IMR-90 (cell line): ENCODE results near the gene CD28. TPM values are rescaled to one million over a fixed set of nuclear protein-coding genes. Genes with fewer than 3 reads are reported as not detected.

ENCODE experiments used
- ATAC-seq: fragments of 200-7000 bp; cut with Tn5 transposase; 2 replicates; pipeline ENCODE4 v1.9.1; 2020; ENCODE audit warnings: low read depth, mild to moderate bottlenecking, moderate library complexity
- BruUV-seq: library from RNA; stranded (reverse); fragments of 400-500 nt; replicated peaks from 2 replicates; lab custom pipeline; 2021; lab: Mats Ljungman, UMichigan
- CTCF ChIA-PET: fragments of 300-600 bp; formaldehyde crosslinking; extraction: SDS; loops from one replicate; lab custom pipeline; 2021; ENCODE audit warnings: antibody characterized with exemption; lab: Yijun Ruan, JAX
- POLR2A ChIA-PET: fragments of 300-600 bp; sonication (Branson Sonifier 250); formaldehyde crosslinking; loops from one replicate; lab custom pipeline; 2022; ENCODE audit warnings: antibody characterized with exemption; ENCODE audit not compliant: unreplicated experiment; lab: Charles Lee
- DNase-seq: peaks from one replicate; pipeline ENCODE4 v3.0.0; 2013
- H2AFZ ChIP-seq: replicated peaks from 2 replicates; pipeline ENCODE3; 2013; ENCODE audit warnings: low read length, mild to moderate bottlenecking; ENCODE audit not compliant: poor library complexity
- H2AK5ac ChIP-seq: 2 replicates; pipeline ENCODE4 v1.6.1; 2013; ENCODE audit warnings: low read depth, low read length, inconsistent platforms
- H2AK9ac ChIP-seq: replicated peaks from 2 replicates; pipeline ENCODE3; 2013; ENCODE audit warnings: mild to moderate bottlenecking, low read depth, low read length, moderate library complexity; ENCODE audit not compliant: poor library complexity
- H2BK120ac ChIP-seq: 2 replicates; pipeline ENCODE4 v1.6.1; 2013; ENCODE audit warnings: low read depth, low read length, inconsistent platforms
- H2BK15ac ChIP-seq: 3 replicates; pipeline ENCODE4 v1.6.1; 2013; ENCODE audit warnings: low read depth, low read length, inconsistent platforms
- H2BK20ac ChIP-seq: 2 replicates; pipeline ENCODE4 v1.6.1; 2013; ENCODE audit warnings: low read depth, mild to moderate bottlenecking, inconsistent platforms, low read length, moderate library complexity
- H2BK5ac ChIP-seq: 2 replicates; pipeline ENCODE4 v1.6.1; 2013; ENCODE audit warnings: mild to moderate bottlenecking, low read depth, low read length, inconsistent platforms; ENCODE audit not compliant: poor library complexity, severe bottlenecking
- H3K14ac ChIP-seq: replicated peaks from 2 replicates; pipeline ENCODE4 v1.6.1; 2013; ENCODE audit warnings: low read depth, low read length, inconsistent platforms
- H3K18ac ChIP-seq: 2 replicates; pipeline ENCODE4 v1.6.1; 2013; ENCODE audit warnings: low read depth, low read length, control low read depth
- H3K23ac ChIP-seq: 2 replicates; pipeline ENCODE4 v1.6.1; 2013; ENCODE audit warnings: low read depth, low read length, inconsistent platforms
- H3K27ac ChIP-seq: 2 replicates; pipeline ENCODE4 v1.5.1; 2013; ENCODE audit warnings: mild to moderate bottlenecking, control low read depth, low read length; ENCODE audit not compliant: insufficient read depth
- H3K27me3 ChIP-seq: 2 replicates; pipeline ENCODE4 v1.6.1; 2013; ENCODE audit warnings: low read length; ENCODE audit not compliant: control insufficient read depth, insufficient read depth
- H3K36me3 ChIP-seq: 2 replicates; pipeline ENCODE4 v1.6.1; 2013; ENCODE audit warnings: low read length, mixed read lengths; ENCODE audit not compliant: control insufficient read depth, insufficient read depth
- H3K4ac ChIP-seq: 2 replicates; pipeline ENCODE4 v1.6.1; 2013; ENCODE audit warnings: low read depth, low read length, inconsistent platforms
- H3K4me1 ChIP-seq: 2 replicates; pipeline ENCODE4 v1.6.1; 2013; ENCODE audit warnings: low read length, mixed read lengths; ENCODE audit not compliant: control insufficient read depth, insufficient read depth
- H3K4me2 ChIP-seq: 2 replicates; pipeline ENCODE4 v1.6.1; 2013; ENCODE audit warnings: low read depth, mild to moderate bottlenecking, control low read depth, low read length, moderate library complexity
- H3K4me3 ChIP-seq: 2 replicates; pipeline ENCODE4 v1.5.1; 2013; ENCODE audit warnings: low read depth, mild to moderate bottlenecking, control low read depth, low read length, moderate library complexity; ENCODE audit not compliant: insufficient read depth
- H3K56ac ChIP-seq: 2 replicates; pipeline ENCODE4 v1.6.1; 2013; ENCODE audit warnings: low read length, inconsistent platforms; ENCODE audit not compliant: insufficient read depth; ENCODE audit errors: extremely low read depth
- H3K79me1 ChIP-seq, 2 experiments: 2 replicates each; pipeline ENCODE4 v1.6.1; 2013; ENCODE audit warnings: low read length in 2 of 2, inconsistent platforms in 1 of 2, low read depth in 1 of 2
- H3K9ac ChIP-seq: 2 replicates; pipeline ENCODE4 v1.6.1; 2013; ENCODE audit warnings: low read depth, low read length, control low read depth
- H3K9me1 ChIP-seq: 2 replicates; pipeline ENCODE4 v1.6.1; 2013; ENCODE audit warnings: low read length, inconsistent platforms; ENCODE audit not compliant: insufficient read depth
- H3K9me3 ChIP-seq: 2 replicates; pipeline ENCODE4 v1.6.1; 2013; ENCODE audit warnings: low read length; ENCODE audit not compliant: control insufficient read depth, insufficient read depth
- H4K20me1 ChIP-seq: 2 replicates; pipeline ENCODE4 v1.6.1; 2013; ENCODE audit warnings: low read length, inconsistent platforms; ENCODE audit not compliant: insufficient read depth
- H4K5ac ChIP-seq: 2 replicates; pipeline ENCODE4 v1.6.1; 2013; ENCODE audit warnings: mild to moderate bottlenecking, low read depth, low read length, control low read depth
- H4K8ac ChIP-seq, 2 experiments: 2 replicates each; pipeline ENCODE4 v1.6.1; 2013; ENCODE audit warnings: low read depth in 2 of 2, low read length in 2 of 2, control low read depth in 1 of 2, inconsistent platforms in 1 of 2
- H4K91ac ChIP-seq: 2 replicates; pipeline ENCODE4 v1.6.1; 2013; ENCODE audit warnings: low read depth, low read length, inconsistent platforms; ENCODE audit not compliant: insufficient read depth
- CEBPB ChIP-seq: IDR thresholded peaks from 2 replicates; pipeline ENCODE4 v1.6.1; 2012; ENCODE audit warnings: low read depth, low read length, improper control_type of control experiment
- CHD1 ChIP-seq: IDR thresholded peaks from 2 replicates; pipeline ENCODE4 v1.6.1; 2012; ENCODE audit warnings: low read depth, low read length, improper control_type of control experiment
- FOS ChIP-seq: fragments of 150-350 bp; IDR thresholded peaks from 2 replicates; pipeline ENCODE4 v1.6.1; 2016; ENCODE audit warnings: low read depth, low read length
- MAFK ChIP-seq: IDR thresholded peaks from 2 replicates; pipeline ENCODE4 v1.6.1; 2012; ENCODE audit warnings: low read depth, low read length, improper control_type of control experiment
- MAZ ChIP-seq: IDR thresholded peaks from 2 replicates; pipeline ENCODE4 v1.6.1; 2012; ENCODE audit warnings: low read depth, mild to moderate bottlenecking, low read length, improper control_type of control experiment, moderate library complexity, borderline replicate concordance
- MXI1 ChIP-seq: IDR thresholded peaks from 2 replicates; pipeline ENCODE4 v1.6.1; 2012; ENCODE audit warnings: low read depth, mild to moderate bottlenecking, low read length, moderate library complexity, borderline replicate concordance
- NFE2L2 ChIP-seq: fragments of 150-350 bp; IDR thresholded peaks from 2 replicates; pipeline ENCODE4 v1.6.1; 2016; ENCODE audit warnings: low read depth, mild to moderate bottlenecking, low read length
- RCOR1 ChIP-seq: IDR thresholded peaks from 2 replicates; pipeline ENCODE4 v1.6.1; 2012; ENCODE audit warnings: mild to moderate bottlenecking, low read length, improper control_type of control experiment; ENCODE audit not compliant: insufficient replicate concordance
- RFX5 ChIP-seq: IDR thresholded peaks from 2 replicates; pipeline ENCODE4 v1.8.0; 2012; ENCODE audit warnings: low read depth, mild to moderate bottlenecking, low read length, moderate library complexity
- SMC3 ChIP-seq: fragments of 150-350 bp; IDR thresholded peaks from 2 replicates; pipeline ENCODE4 v1.6.1; 2016; ENCODE audit warnings: low read depth, mild to moderate bottlenecking, antibody characterized with exemption, low read length, moderate library complexity
- USF2 ChIP-seq: fragments of 150-350 bp; IDR thresholded peaks from 2 replicates; pipeline ENCODE4 v1.6.1; 2017; ENCODE audit warnings: mild to moderate bottlenecking, antibody characterized with exemption, low read length, low read depth
- dilution Hi-C: fragments of 300-500 bp; cut with HindIII; formaldehyde crosslinking; loops from one replicate; pipeline ENCODE4 v1.14.3; 2018; ENCODE audit warnings: low sequenced_read_pairs; ENCODE audit not compliant: unreplicated experiment
- in situ Hi-C: fragments of 300-500 bp; cut with MboI; formaldehyde crosslinking; loops from 3 replicates; pipeline ENCODE4 v1.14.3; 2019; ENCODE audit warnings: low sequenced_read_pairs, inconsistent platforms, mixed read lengths
- intact Hi-C: fragments of 100-400 bp; cut with micrococcal nuclease; formaldehyde crosslinking; loops from 2 replicates; pipeline ENCODE4 v1.10.0; 2022
- polyA plus RNA-seq, 3 experiments: library from polyadenylated mRNA; depleted of rRNA; stranded (reverse); fragments of >200 nt; gene quantifications; 2 replicates each; pipeline ENCODE4 v1.2.3, GENCODE V29; 2012; ENCODE audit warnings: low replicate concordance in 1 of 3
- total RNA-seq: library from RNA; depleted of rRNA; stranded (reverse); fragments of >200 nt; gene quantifications from 2 replicates; pipeline ENCODE4 v1.2.3, GENCODE V29; 2012

CD28 gene
- total and polyA plus RNA-seq, 2 of the 4 experiments (the other 2 are of a cell fraction), result not detected

DNA sequence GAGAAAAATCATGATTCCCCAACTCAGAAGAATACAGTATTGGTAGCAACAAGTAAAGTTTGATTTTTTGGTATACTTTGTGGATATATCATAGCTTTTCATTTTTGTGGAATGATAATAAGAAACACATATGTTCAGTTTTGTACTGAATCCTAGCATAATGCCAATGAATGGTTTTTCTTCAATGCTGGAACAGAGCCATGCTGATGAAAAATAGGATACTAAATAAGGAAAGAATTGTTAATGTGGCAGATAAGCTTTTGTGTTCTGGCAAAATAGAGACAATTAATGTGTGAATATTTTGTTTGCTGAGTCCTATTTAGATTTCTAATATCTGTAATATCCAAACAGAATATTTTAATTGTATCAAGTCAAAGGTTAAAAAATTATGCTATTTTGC lies 21.9 kb downstream of the CD28 start:
- in situ Hi-C loops (no loop called here), intact Hi-C loops (no loop called here), dilution Hi-C loops (no loop called here)
- Histone ChIP-seq H4K91ac (no peak overlapping the region), H3K4ac (no peak overlapping the region), H3K9me3 (no peaks in the 10 kb centered on the region), H3K9me1 (0 out of 2 replicates have a peak, but pooled peaks cover 5% of the 10 kb centered on the region), H2AK5ac (no peak overlapping the region), H3K14ac (no peak overlapping the region), H3K9ac (no peak overlapping the region), H3K27ac (no peak overlapping the region), H3K4me1 (no peaks in the 10 kb centered on the region), H3K36me3 (no peaks in the 10 kb centered on the region), H2BK5ac (no peak overlapping the region), H4K5ac (no peak overlapping the region), H4K8ac (no peak overlapping the region), H2BK15ac (no peak overlapping the region), H3K27me3 (no peaks in the 10 kb centered on the region), H4K20me1 (no peaks in the 10 kb centered on the region), H3K4me3 (no peak overlapping the region), H3K23ac (no peak overlapping the region), H3K4me2 (no peak overlapping the region), H3K56ac (no peak overlapping the region), H2AK9ac (no peak overlapping the region), H2BK120ac (no peak overlapping the region), H2BK20ac (no peak overlapping the region), H3K79me1 (no peaks in the 10 kb centered on the region), H2AFZ (no peak overlapping the region), H3K18ac (no peak overlapping the region)
- ATAC-seq (no peak), DNase-seq (no peak)
- no TSS peak for BruUV-seq
- no peak for TF ChIP-seq FOS
- no peak for TF ChIP-seq NFE2L2
- no peak for TF ChIP-seq MXI1
- TF ChIP-seq CEBPB, result no peak
- TF ChIP-seq USF2, result no peak
- TF ChIP-seq MAFK, result no peak
- TF ChIP-seq RFX5, result no peak
- no peak for TF ChIP-seq MAZ
- TF ChIP-seq RCOR1, result no peak
- TF ChIP-seq SMC3, result no peak
- no peak for TF ChIP-seq CHD1
- ChIA-PET POLR2A (no interaction called here), CTCF (no interaction called here)
